Endodermal cell (in vitro differentiated cells): ENCODE results near the gene SUGP2. TPM values are rescaled to one million over a fixed set of nuclear protein-coding genes. Genes with fewer than 3 reads are reported as not detected.

ENCODE experiments used
- DNase-seq: peaks from one replicate; pipeline ENCODE4 v3.0.0-alpha.2; 2017
- H3K27ac ChIP-seq: 2 replicates; pipeline ENCODE4 v1.5.1; 2013; ENCODE audit warnings: mild to moderate bottlenecking, low read depth, low read length, moderate library complexity
- H3K27me3 ChIP-seq: 2 replicates; pipeline ENCODE4 v1.6.1; 2013; ENCODE audit warnings: mild to moderate bottlenecking, low read length, moderate library complexity; ENCODE audit not compliant: insufficient read depth, control insufficient read depth, poor library complexity, severe bottlenecking
- H3K36me3 ChIP-seq: 2 replicates; pipeline ENCODE4 v1.7.0; 2013; ENCODE audit warnings: mild to moderate bottlenecking, low read length, moderate library complexity; ENCODE audit not compliant: control insufficient read depth, insufficient read depth
- H3K4me1 ChIP-seq: one replicate; pipeline ENCODE4 v1.7.0; 2013; ENCODE audit warnings: low read length; ENCODE audit not compliant: control insufficient read depth, insufficient read depth
- H3K4me3 ChIP-seq: 2 replicates; pipeline ENCODE4 v1.5.1; 2013; ENCODE audit warnings: mild to moderate bottlenecking, low read length, moderate library complexity
- H3K9ac ChIP-seq: 2 replicates; pipeline ENCODE4 v1.6.1; 2013; ENCODE audit warnings: mild to moderate bottlenecking, low read length, moderate library complexity; ENCODE audit not compliant: poor library complexity, severe bottlenecking; ENCODE audit errors: extremely low read depth
- H3K9me3 ChIP-seq: 2 replicates; pipeline ENCODE4 v1.6.1; 2013; ENCODE audit warnings: mild to moderate bottlenecking, low read length, moderate library complexity; ENCODE audit not compliant: control insufficient read depth
- H3K27ac Mint-ChIP-seq: 2 replicates; pipeline ENCODE4 v1.8.0; 2020; ENCODE audit warnings: mixed read lengths
- H3K27me3 Mint-ChIP-seq: 2 replicates; pipeline ENCODE4 v1.8.0; 2021; ENCODE audit warnings: mild to moderate bottlenecking, mixed read lengths; ENCODE audit not compliant: insufficient read depth
- H3K36me3 Mint-ChIP-seq: 2 replicates; pipeline ENCODE4 v1.8.0; 2020; ENCODE audit warnings: low read depth, mixed read lengths
- H3K4me1 Mint-ChIP-seq: 2 replicates; pipeline ENCODE4 v1.8.0; 2020; ENCODE audit warnings: mixed read lengths
- H3K4me3 Mint-ChIP-seq: 2 replicates; pipeline ENCODE4 v1.8.0; 2020; ENCODE audit warnings: mild to moderate bottlenecking, moderate library complexity, mixed read lengths
- H3K9me3 Mint-ChIP-seq: 2 replicates; pipeline ENCODE4 v1.8.0; 2020; ENCODE audit warnings: mild to moderate bottlenecking, mixed read lengths
- WGBS, 2 experiments: methylation state at CpG; one replicate each; pipeline versions ENCODE4 v1.1.5 to v1.1.7; 2013; ENCODE audit warnings: missing lambda C conversion rate in 2 of 2, mixed read lengths in 1 of 2; ENCODE audit not compliant: insufficient coverage in 1 of 2, insufficient read length in 1 of 2; 5-methylcytosine and 5-hydroxymethylcytosine counted together
- total RNA-seq, 2 donors: library from RNA; stranded (reverse); fragmentation: NEBNext Ultra II Directional in 1 of 2; extraction: Animal tissue kit (Norgen Biotek cat#: 25700) in 1 of 2; gene quantifications; 2 replicates in 1 of 2; 3 replicates in 1 of 2; pipeline ENCODE4 v1.2.1, GENCODE V29; 2021
- TF ChIP-seq, protein P1 (sequence below): fragments of 200-600 bp; sonication (generic); conservative IDR thresholded peaks from 2 replicates; pipeline ENCODE4 v1.5.0; 2021; ENCODE audit warnings: antibody characterized with exemption, mild to moderate bottlenecking

SUGP2 gene
- total RNA-seq, 2 donors from 2014 or later = 121 to 157 TPM

DNA sequence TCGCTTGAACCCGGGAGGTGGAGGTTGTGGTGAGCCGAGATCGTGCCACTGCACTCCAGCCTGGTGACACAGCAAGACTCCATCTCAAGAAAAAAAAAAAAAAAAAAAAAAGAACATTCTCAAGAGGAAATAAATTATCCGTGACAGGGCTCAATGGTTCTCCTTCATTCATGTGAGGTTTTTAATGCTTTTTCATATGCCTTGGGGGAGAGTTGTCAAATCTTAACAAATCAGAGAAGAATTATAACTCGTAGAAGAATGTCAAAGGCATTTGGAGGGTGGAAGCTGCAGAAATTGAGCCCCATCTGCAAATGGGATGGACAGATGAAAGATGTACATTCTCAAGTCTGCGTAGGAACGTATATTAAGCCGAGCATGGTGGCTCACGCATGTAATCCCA, 57.4 kb downstream of the SUGP2 start:
- Histone ChIP-seq H3K9ac (no peak overlapping the region), H3K27ac (no peak overlapping the region), H3K9me3 (no peaks in the 10 kb centered on the region), H3K36me3 (no peaks in the 10 kb centered on the region), H3K4me1 (no peaks in the 10 kb centered on the region), H3K27me3 (no peaks in the 10 kb centered on the region), H3K4me3 (no peak overlapping the region)
- H3K27ac Mint-ChIP-seq = no peak overlapping the region
- no peaks in the 10 kb centered on the region for H3K9me3 Mint-ChIP-seq
- TF ChIP-seq, protein P1, sequence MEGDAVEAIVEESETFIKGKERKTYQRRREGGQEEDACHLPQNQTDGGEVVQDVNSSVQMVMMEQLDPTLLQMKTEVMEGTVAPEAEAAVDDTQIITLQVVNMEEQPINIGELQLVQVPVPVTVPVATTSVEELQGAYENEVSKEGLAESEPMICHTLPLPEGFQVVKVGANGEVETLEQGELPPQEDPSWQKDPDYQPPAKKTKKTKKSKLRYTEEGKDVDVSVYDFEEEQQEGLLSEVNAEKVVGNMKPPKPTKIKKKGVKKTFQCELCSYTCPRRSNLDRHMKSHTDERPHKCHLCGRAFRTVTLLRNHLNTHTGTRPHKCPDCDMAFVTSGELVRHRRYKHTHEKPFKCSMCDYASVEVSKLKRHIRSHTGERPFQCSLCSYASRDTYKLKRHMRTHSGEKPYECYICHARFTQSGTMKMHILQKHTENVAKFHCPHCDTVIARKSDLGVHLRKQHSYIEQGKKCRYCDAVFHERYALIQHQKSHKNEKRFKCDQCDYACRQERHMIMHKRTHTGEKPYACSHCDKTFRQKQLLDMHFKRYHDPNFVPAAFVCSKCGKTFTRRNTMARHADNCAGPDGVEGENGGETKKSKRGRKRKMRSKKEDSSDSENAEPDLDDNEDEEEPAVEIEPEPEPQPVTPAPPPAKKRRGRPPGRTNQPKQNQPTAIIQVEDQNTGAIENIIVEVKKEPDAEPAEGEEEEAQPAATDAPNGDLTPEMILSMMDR = no peak
- no peak overlapping the region for H3K4me3 Mint-ChIP-seq
- peaks cover 11% of the 10 kb centered on the region for H3K27me3 Mint-ChIP-seq
- H3K36me3 Mint-ChIP-seq = no peaks in the 10 kb centered on the region
- no peak for DNase-seq
- whole genome bisulfite sequencing, 2 experiments = 96% methylated on average over 4 to 8 of the region's 10 CpGs
- no peaks in the 10 kb centered on the region for H3K4me1 Mint-ChIP-seq

DNA sequence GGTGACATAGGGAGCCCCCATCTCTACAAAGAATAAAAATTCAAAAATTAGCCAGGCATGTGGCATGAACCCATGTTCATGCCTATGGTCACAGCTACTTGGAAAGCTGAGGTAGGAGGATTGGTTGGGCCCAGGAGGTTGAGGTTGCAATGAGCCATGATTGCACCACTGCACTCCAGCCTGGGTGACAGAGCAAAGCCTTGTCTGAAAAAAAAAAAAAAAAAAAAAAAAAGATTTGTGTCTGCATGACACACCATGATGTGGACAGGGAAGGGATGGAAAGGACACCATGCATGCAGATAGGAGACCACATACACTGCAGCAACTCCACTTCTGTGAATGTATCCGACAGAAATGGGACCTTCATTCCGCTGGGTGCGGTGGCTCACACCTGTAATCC, 58.3 kb downstream of the SUGP2 start:
- Histone ChIP-seq H3K27ac (no peak overlapping the region), H3K4me1 (no peaks in the 10 kb centered on the region), H3K9ac (no peak overlapping the region), H3K4me3 (no peak overlapping the region), H3K27me3 (no peaks in the 10 kb centered on the region), H3K36me3 (no peaks in the 10 kb centered on the region), H3K9me3 (no peaks in the 10 kb centered on the region)
- TF ChIP-seq, protein P1 = no peak
- no peak overlapping the region for H3K4me3 Mint-ChIP-seq
- H3K27me3 Mint-ChIP-seq = peaks cover 8% of the 10 kb centered on the region
- DNase-seq = no peak
- H3K27ac Mint-ChIP-seq = no peak overlapping the region
- WGBS, 2 experiments = 96 to 100% methylated on average over 3 of the region's 3 CpGs
- H3K36me3 Mint-ChIP-seq = no peaks in the 10 kb centered on the region
- H3K9me3 Mint-ChIP-seq = no peaks in the 10 kb centered on the region
- H3K4me1 Mint-ChIP-seq = no peaks in the 10 kb centered on the region

DNA sequence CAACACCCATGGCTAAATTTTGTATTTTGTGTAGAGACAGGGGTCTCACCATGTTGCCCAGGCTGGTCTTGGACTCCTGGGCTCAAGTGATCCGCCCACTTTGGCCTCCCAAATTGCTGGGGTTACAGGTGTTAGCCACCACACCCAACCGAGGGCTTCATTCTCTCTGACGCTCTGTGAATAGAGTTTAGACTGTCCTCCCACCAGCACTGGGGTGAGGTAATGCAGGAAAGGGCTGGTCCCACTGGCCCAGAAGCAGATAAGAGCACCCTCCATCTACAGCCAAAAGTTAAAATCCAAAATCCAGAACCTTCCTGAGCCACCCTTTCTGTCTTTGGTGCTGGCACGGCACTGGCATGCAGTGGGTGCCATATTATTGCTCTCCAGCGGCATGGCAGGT, 60.5 kb downstream of the SUGP2 start:
- no peaks in the 10 kb centered on the region for H3K36me3 Mint-ChIP-seq
- no peak for DNase-seq
- Histone ChIP-seq H3K27me3 (no peaks in the 10 kb centered on the region), H3K27ac (no peak overlapping the region), H3K36me3 (no peaks in the 10 kb centered on the region), H3K9ac (no peak overlapping the region), H3K4me3 (no peak overlapping the region), H3K9me3 (no peaks in the 10 kb centered on the region), H3K4me1 (no peaks in the 10 kb centered on the region)
- no peak overlapping the region for H3K27ac Mint-ChIP-seq
- H3K9me3 Mint-ChIP-seq = peaks cover 3% of the 10 kb centered on the region
- WGBS, 2 experiments = 84 to 90% methylated on average over 3 to 5 of the region's 5 CpGs
- TF ChIP-seq, protein P1 = no peak
- no peaks in the 10 kb centered on the region for H3K4me1 Mint-ChIP-seq
- no peak overlapping the region for H3K4me3 Mint-ChIP-seq
- peaks cover 6% of the 10 kb centered on the region for H3K27me3 Mint-ChIP-seq
